GM19468 (cell line): Measurements from ENCODE around the gene RNF113B.

Experiments used
- ATAC-seq: cut with Tn5 transposase; IDR thresholded peaks from one replicate; pipeline ENCODE4 v1.9.1; 2021; ENCODE audit warnings: mild to moderate bottlenecking, moderate library complexity, moderate number of reproducible peaks; ENCODE audit not compliant: unreplicated experiment; ENCODE audit errors: extremely low read depth

The RNF113B gene

DNA sequence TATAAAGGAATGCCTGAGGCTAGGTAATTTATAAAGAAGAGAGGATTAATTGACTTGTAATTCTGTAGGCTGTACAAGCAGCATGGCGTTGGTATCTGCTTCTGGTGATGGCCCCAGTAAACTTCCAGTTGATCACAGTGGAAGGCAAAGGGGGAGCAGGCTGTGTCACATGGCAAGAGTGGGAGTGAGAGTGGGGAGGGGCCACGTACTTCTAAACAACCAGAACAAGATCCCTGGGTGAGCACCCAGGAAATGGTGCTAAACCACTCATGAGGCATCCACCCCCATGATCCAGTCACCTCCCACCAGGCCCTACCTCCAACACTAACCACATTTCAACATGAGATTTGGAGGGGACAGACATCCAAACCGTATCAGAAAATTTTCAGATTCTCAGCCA is 3.0 kb upstream of the RNF113B start:
- no peak for ATAC-seq

DNA sequence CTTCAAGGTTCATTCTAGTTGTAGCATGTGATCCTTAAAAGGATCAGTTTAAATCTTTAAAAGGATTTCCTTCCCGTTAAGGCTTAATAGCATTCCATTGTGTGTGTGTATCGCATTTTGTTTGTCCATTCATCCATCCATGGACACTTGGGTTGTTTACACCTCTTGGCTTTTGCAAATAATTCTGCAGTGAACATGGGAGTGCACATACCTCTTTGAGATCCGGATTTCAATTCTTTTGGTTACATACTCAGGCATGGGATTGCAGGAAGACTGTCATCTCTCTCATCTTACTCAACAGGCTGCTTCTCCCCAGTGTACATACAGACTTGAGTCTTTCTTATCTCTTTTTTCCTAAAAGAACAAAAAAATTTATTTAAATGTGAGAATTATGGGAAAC is 1.2 kb downstream of the RNF113B start:
- no peak for ATAC-seq

GRCh38 chr13:98175043-98175442 is 2.0 kb downstream of the RNF113B start:
- ATAC-seq: no peak

GRCh38 chr13:98174307-98174706 is 2.8 kb downstream of the RNF113B start:
- ATAC-seq: no peak

- no peak for ATAC-seq
Observed at GRCh38 chr13:98173431-98174152, 3.5 kb downstream of the RNF113B start.

GRCh38 chr13:98172590-98173422 is 4.3 kb downstream of the RNF113B start:
- ATAC-seq: no peak

DNA sequence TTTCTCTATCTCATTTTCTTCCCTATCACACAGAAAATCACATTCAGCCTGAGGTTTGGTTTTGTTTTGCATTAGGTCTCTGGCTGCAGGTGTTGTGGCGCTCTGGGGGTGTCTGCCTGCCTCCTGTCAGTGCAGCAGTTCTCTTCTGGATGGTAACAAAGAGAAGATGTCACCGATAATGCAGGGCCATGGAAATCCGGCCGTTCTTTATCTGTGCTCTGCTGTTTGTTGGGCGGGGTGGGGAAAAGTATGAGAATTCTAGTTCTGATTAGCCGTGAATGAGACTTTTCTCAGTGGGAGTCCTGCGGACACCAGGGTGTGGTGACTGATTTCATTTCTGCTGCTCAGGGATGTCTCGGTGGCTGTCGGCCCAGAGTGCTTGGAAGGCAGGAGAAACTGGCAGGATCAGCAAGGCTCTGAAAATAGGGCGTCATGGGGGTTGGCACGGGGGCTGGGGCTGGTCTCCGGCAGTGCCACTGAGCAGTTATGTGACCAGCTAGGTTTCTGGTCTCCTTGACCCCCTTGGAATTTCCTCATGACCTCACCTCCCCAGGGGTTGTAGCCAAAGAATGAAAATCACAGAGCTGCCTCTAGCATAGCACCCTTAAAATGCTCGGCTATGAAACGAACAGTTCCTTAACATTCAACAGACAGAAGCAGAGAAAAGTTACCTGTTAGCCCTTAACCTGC is 5.0 kb downstream of the RNF113B start:
- no peak for ATAC-seq

DNA sequence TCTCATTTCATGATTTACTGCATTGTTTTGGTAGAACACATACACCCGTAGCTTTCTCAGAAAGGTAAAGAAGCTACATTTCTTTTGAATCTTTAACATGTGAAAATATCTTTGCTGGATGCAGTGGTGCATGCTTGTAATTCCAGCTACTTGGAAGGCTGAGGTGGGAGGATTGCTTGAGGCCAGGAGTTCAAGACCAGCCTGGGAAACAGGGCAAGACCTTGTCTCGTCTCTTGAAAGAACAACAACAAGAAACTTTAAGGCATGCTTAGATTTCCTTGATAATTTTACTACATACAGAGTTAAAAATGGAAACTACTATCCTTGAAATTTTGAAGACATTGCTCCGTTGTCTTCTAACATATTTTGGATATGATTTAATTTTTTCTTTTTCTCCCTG is 7.7 kb downstream of the RNF113B start:
- ATAC-seq: no peak

- no peak for ATAC-seq
Observed at GRCh38 chr13:98162935-98163334, 14.1 kb downstream of the RNF113B start.

GRCh38 chr13:98158172-98158899 is 18.7 kb downstream of the RNF113B start:
- no peak for ATAC-seq

- ATAC-seq: no peak
Observed at GRCh38 chr13:98157609-98158008, 19.5 kb downstream of the RNF113B start.

DNA sequence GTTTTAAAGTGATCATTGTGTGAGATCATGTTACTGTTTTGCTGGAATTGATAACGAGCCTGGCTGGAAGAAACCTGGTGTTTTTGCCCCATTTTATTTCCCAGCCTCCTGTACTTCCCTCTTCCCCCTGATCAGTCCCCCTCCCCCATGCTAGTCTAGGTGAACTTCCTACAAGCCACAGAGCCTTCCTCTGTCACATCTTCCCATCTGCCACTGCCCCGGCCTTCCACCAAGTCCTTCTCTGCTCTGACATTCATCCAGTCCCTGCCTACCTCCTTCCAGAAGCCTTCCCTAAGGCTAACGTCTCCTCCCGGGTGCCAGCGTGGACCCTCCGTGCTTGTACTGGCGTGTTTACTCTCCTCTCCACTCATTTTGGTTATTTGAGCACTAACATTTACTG is 19.9 kb downstream of the RNF113B start:
- ATAC-seq: no peak

GRCh38 chr13:98156259-98156658 is 20.8 kb downstream of the RNF113B start:
- no peak for ATAC-seq

DNA sequence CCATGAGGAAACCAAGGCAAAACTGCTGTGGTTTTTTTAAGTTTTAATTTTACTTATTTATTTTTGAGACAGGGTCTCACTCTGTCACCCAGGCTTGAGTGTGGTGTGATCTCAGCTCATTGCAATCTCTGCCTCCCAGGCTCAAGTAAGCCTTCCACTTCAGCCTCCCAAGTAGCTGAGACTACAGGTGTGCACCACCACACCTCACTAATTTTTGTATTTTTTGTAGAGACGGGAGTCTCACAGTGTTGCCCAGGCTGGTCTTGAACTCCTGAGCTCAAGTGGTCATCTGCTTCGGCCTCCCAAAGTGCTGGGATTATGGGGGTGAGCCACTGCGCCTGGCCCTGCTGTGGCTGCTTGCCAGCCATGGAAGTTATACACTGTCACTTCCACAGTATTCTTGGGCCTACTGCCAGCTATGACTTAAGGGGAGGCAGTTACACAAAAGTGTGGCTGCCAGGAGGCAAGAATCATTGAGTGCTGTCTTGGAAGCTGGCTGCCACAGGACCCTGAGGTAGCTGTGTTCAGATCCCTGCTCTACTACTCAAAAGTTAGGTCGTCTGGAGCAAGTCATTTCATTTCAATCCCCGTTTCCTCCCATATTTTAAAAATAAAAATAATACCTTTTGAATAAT is 21.5 kb downstream of the RNF113B start:
- ATAC-seq: no peak

- no peak for ATAC-seq
Observed at GRCh38 chr13:98150832-98151479, 26.1 kb downstream of the RNF113B start.

- no peak for ATAC-seq
Observed at GRCh38 chr13:98147521-98147920, 29.5 kb downstream of the RNF113B start.

DNA sequence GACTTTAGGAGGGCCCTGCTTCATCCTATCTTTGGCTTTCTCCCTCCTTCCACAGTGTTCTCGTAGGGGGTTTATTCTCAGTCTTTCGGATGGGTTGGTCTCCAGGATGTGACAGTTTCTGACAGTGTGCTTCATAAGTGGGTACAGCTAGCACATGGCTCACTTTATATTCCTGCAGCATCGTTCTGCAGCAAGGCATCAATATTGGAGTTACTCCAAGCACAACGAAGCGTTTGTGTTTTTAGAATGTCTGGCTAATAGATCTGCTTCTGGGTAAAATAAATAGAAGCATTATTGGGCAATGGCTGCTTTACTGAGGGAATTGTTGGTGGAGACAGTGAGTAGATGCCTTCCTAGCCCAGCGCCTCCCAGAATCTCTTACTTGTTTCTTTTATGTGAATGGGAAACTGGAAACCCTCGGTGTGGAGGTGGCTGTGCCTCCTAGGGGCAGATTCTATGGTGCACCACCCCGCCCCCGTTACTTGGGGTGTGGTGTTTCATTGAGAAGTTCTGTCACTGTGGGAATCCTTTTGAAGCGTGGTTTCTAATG is 32.2 kb downstream of the RNF113B start:
- no peak for ATAC-seq

- no peak for ATAC-seq
Observed at GRCh38 chr13:98144027-98144741, 32.9 kb downstream of the RNF113B start.
